Esophagus squamous epithelium (tissue), 5 donors: ENCODE measurements around the gene SGTA. TPM values are rescaled to one million over a fixed set of nuclear protein-coding genes. Genes with fewer than 3 reads are reported as not detected.
"Not testable (repeated sequence)": the region's sequence is repeated elsewhere in the genome, so short reads cannot be mapped to it uniquely, and the experiment has no call there.

Source experiments
- DNase-seq: peaks from one replicate; lab custom pipeline; 2025; lab: John Stamatoyannopoulos, UW
- H3K27ac ChIP-seq, 4 donors: fragments of 200-600 bp; sonication (generic); one replicate each; pipeline ENCODE4 v1.5.1; 2016 to 2019; ENCODE audit warnings: mild to moderate bottlenecking in 1 of 4
- H3K27me3 ChIP-seq, 4 donors: fragments of 200-600 bp; sonication (generic); 1 replicate in 3 of 4; 2 replicates in 1 of 4; pipeline versions ENCODE4 v1.5.1 to v1.6.0; 2017 to 2021; ENCODE audit warnings: antibody characterized with exemption in 1 of 4
- H3K36me3 ChIP-seq, 3 donors: fragments of 200-600 bp; sonication (generic); one replicate each; pipeline ENCODE4 v1.5.1; 2016 to 2019
- H3K4me1 ChIP-seq, 3 donors: fragments of 200-600 bp; sonication (generic); one replicate each; pipeline ENCODE4 v1.5.1; 2017 to 2019
- H3K4me3 ChIP-seq, 4 donors: fragments of 200-600 bp; sonication (generic); 1 replicate in 3 of 4; 2 replicates in 1 of 4; pipeline ENCODE4 v1.5.1; 2016 to 2019; ENCODE audit warnings: mild to moderate bottlenecking in 2 of 4, moderate library complexity in 1 of 4
- H3K9me3 ChIP-seq, 3 donors: fragments of 200-600 bp; sonication (generic); one replicate each; pipeline ENCODE4 v1.5.1; 2016 to 2019
- CTCF ChIP-seq, 6 experiments: fragments of 450-650 bp in 4 of 6; fragments of 200-600 bp in 2 of 6; sonication (generic) in 2 of 6; IDR thresholded peaks; one replicate each; pipeline ENCODE4 v1.5.1; 2016 to 2019; ENCODE audit warnings: antibody characterized with exemption in 6 of 6, mild to moderate bottlenecking in 4 of 6, moderate library complexity in 4 of 6
- POLR2A ChIP-seq, 4 donors: fragments of 450-650 bp; IDR thresholded peaks; one replicate each; pipeline ENCODE4 v1.6.1; 2017; ENCODE audit warnings: antibody characterized with exemption in 4 of 4, mild to moderate bottlenecking in 4 of 4, moderate library complexity in 3 of 4
- WGBS, 2 donors: methylation state at CpG; one replicate each; pipeline ENCODE4 v1.1.5; 2018; 5-methylcytosine and 5-hydroxymethylcytosine counted together
- intact Hi-C: fragments of 100-400 bp; cut with DNase I; formaldehyde crosslinking; loops from one replicate; pipeline ENCODE4 v1.15.0; 2022
- total RNA-seq, 4 donors: library from RNA; depleted of rRNA; stranded (reverse); fragments of >200 nt; gene quantifications; one replicate each; pipeline ENCODE4 v1.1.0, GENCODE V29; 2016
- donor health status: DM: yes; HTN: yes; CAD: no.

SGTA gene
- total RNA-seq, 4 donors from 2014 or later = 30.6 to 45.0 (median 42.8) TPM

GRCh38 chr19:2793126-2793525 is 10.1 kb upstream of the SGTA start:
- peaks cover 6 to 82% (median 9%) of the 10 kb centered on the region in 3 donors for H3K36me3 ChIP-seq
- H3K4me1 ChIP-seq = peaks cover 0 to 22% (median 0%) of the 10 kb centered on the region in 3 donors
- DNase-seq = no peak
- no peak overlapping the region for H3K4me3 ChIP-seq
- intact Hi-C loops = loop anchor here (10.0 kb wide), 1 partner anchor 818 kb away; no protein-coding TSS in a partner anchor
- 91 to 100% methylated on average over 5 to 7 of the region's 7 CpGs for WGBS, 2 donors
- no peak for TF ChIP-seq POLR2A (IDR thresholded peaks at IDR 0.05)
- no peak for TF ChIP-seq CTCF (IDR thresholded peaks at IDR 0.05)
- H3K27ac ChIP-seq = no peak overlapping the region
- H3K9me3 ChIP-seq = no peaks in the 10 kb centered on the region
- H3K27me3 ChIP-seq = no peaks in the 10 kb centered on the region

- H3K27ac ChIP-seq, H3K9me3 ChIP-seq, H3K4me3 ChIP-seq, DNase-seq, H3K27me3 ChIP-seq: not testable (repeated sequence)
- intact Hi-C loops = loop anchor here (10.0 kb wide), 1 partner anchor 818 kb away; no protein-coding TSS in a partner anchor
- peaks cover 6 to 77% (median 9%) of the 10 kb centered on the region in 3 donors for H3K36me3 ChIP-seq
- peaks cover 0 to 22% (median 0%) of the 10 kb centered on the region in 3 donors for H3K4me1 ChIP-seq
- 94% methylated on average over 10 of the region's 10 CpGs for WGBS, 2 donors
These were observed 9.6 kb upstream of the SGTA start for GRCh38 chr19:2792666-2793065.

GRCh38 chr19:2791876-2792275 is 8.8 kb upstream of the SGTA start:
- Histone ChIP-seq H3K27ac (no peak overlapping the region), H3K27me3 (no peaks in the 10 kb centered on the region), H3K4me3 (no peak overlapping the region), H3K36me3 (peaks cover 6 to 69% (median 9%) of the 10 kb centered on the region in 3 donors), H3K9me3 (no peaks in the 10 kb centered on the region), H3K4me1 (peaks cover 0 to 26% (median 0%) of the 10 kb centered on the region in 3 donors)
- TF ChIP-seq POLR2A (IDR thresholded peaks at IDR 0.05) (no peak), CTCF (IDR thresholded peaks at IDR 0.05) (no peak)
- DNase-seq = no peak
- intact Hi-C loops = loop anchor here (10.0 kb wide), 1 partner anchor 817 kb away; no protein-coding TSS in a partner anchor
- 86 to 87% methylated on average over 16 of the region's 16 CpGs for WGBS, 2 donors

GRCh38 chr19:2791440-2791839 is 8.4 kb upstream of the SGTA start:
- Histone ChIP-seq H3K27ac (no peak overlapping the region), H3K36me3 (peaks cover 6 to 65% (median 9%) of the 10 kb centered on the region in 3 donors), H3K27me3 (no peaks in the 10 kb centered on the region), H3K9me3 (no peaks in the 10 kb centered on the region), H3K4me3 (no peak overlapping the region), H3K4me1 (peaks cover under 1 to 27% (median 1%) of the 10 kb centered on the region in 3 donors)
- intact Hi-C loops = loop anchor here (10.0 kb wide), 1 partner anchor 817 kb away; no protein-coding TSS in a partner anchor
- TF ChIP-seq POLR2A (IDR thresholded peaks at IDR 0.05) (no peak), CTCF (IDR thresholded peaks at IDR 0.05) (no peak)
- no peak for DNase-seq
- 83 to 95% methylated on average over 15 to 16 of the region's 16 CpGs for WGBS, 2 donors

GRCh38 chr19:2790557-2791271 is 7.6 kb upstream of the SGTA start:
- Histone ChIP-seq H3K9me3 (no peaks in the 10 kb centered on the region), H3K36me3 (peaks cover 3 to 58% (median 6%) of the 10 kb centered on the region in 3 donors), H3K27ac (no peak overlapping the region), H3K27me3 (no peaks in the 10 kb centered on the region), H3K4me3 (no peak overlapping the region), H3K4me1 (peaks cover 7 to 27% (median 7%) of the 10 kb centered on the region in 3 donors)
- 96 to 97% methylated on average over 9 to 20 of the region's 32 CpGs for WGBS, 2 donors
- DNase-seq = no peak
- intact Hi-C loops = loop anchor here (10.0 kb wide), 1 partner anchor 816 kb away; no protein-coding TSS in a partner anchor
- TF ChIP-seq POLR2A (IDR thresholded peaks at IDR 0.05) (no peak), CTCF (IDR thresholded peaks at IDR 0.05) (no peak)
